Immature natural killer cell (primary cell): Measurements from ENCODE around the gene TSPY8. TPM values are rescaled to one million over a fixed set of nuclear protein-coding genes. Genes with fewer than 3 reads are reported as not detected.
"Not testable (repeated sequence)": the region's sequence is repeated elsewhere in the genome, so short reads cannot be mapped to it uniquely, and the experiment has no call there.

Experiments used
- DNase-seq, 3 donors: peaks; one replicate each; pipeline ENCODE4 v3.0.0; 2022; ENCODE audit warnings: mixed read lengths in 1 of 3
- H3K27ac Mint-ChIP-seq, 6 donors: one replicate each; pipeline ENCODE4 v1.8.0; 2020; ENCODE audit warnings: mixed read lengths in 6 of 6, mild to moderate bottlenecking in 5 of 6, inconsistent platforms in 4 of 6, moderate library complexity in 3 of 6
- H3K27me3 Mint-ChIP-seq, 3 donors: one replicate each; pipeline ENCODE4 v1.8.0; 2020 to 2021; ENCODE audit warnings: low read depth in 3 of 3, mild to moderate bottlenecking in 3 of 3, mixed read lengths in 3 of 3, moderate library complexity in 3 of 3, inconsistent platforms in 1 of 3
- H3K36me3 Mint-ChIP-seq, 3 donors: one replicate each; pipeline ENCODE4 v1.8.0; 2020; ENCODE audit warnings: mixed read lengths in 3 of 3, inconsistent platforms in 2 of 3, mild to moderate bottlenecking in 2 of 3
- H3K4me1 Mint-ChIP-seq, 2 donors: one replicate each; pipeline ENCODE4 v1.8.0; 2020; ENCODE audit warnings: inconsistent platforms in 2 of 2, mild to moderate bottlenecking in 2 of 2, mixed read lengths in 2 of 2, moderate library complexity in 1 of 2
- H3K4me3 Mint-ChIP-seq, 5 donors: one replicate each; pipeline ENCODE4 v1.8.0; 2020; ENCODE audit warnings: mild to moderate bottlenecking in 5 of 5, mixed read lengths in 5 of 5, inconsistent platforms in 3 of 5, moderate library complexity in 3 of 5
- H3K9me3 Mint-ChIP-seq, 6 donors: one replicate each; pipeline ENCODE4 v1.8.0; 2020; ENCODE audit warnings: mild to moderate bottlenecking in 6 of 6, mixed read lengths in 6 of 6, inconsistent platforms in 4 of 6, moderate library complexity in 3 of 6
- polyA plus RNA-seq, 3 donors: library from polyadenylated mRNA; unstranded; fragments of 300-500 nt; fragmentation: Illumina TruSeq; gene quantifications; one replicate each; pipeline ENCODE4 v1.2.3, GENCODE V29; 2021

Gene TSPY8, protein sequence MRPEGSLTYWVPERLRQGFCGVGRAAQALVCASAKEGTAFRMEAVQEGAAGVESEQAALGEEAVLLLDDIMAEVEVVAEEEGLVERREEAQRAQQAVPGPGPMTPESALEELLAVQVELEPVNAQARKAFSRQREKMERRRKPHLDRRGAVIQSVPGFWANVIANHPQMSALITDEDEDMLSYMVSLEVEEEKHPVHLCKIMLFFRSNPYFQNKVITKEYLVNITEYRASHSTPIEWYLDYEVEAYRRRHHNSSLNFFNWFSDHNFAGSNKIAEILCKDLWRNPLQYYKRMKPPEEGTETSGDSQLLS
- polyA plus RNA-seq, result not detected

DNA sequence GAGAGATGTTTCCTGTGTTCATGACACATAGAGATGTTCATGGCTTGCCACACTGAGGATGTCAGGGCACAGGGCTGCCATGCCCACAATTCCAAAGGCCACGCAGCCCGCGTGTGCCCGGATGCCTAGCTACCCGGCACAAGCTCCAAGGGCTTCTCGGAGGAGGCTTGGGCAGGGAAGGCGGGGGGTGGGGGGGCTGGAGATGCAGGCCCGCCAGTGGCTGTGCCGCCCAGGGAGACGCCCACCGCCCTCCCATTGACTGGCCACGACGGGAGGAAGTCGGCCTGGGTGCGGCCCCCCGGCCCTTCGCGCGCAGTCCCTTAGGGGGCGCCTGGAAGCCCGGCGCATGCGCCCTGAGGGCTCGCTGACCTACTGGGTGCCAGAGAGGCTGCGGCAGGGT lies at the start of gene TSPY8:
Gene TSPY8 (plus strand): TSS at position 301 of the 400 bp plus-strand sequence. CDS start 46 bp downstream, at position 347.
- H3K27me3 Mint-ChIP-seq, H3K4me1 Mint-ChIP-seq, DNase-seq, H3K4me3 Mint-ChIP-seq, H3K36me3 Mint-ChIP-seq, H3K9me3 Mint-ChIP-seq, H3K27ac Mint-ChIP-seq: not testable (repeated sequence)

- peaks cover 0 to 3% (median 0%) of the 10 kb centered on the region in 6 donors for H3K9me3 Mint-ChIP-seq
- no peak for DNase-seq
- H3K27ac Mint-ChIP-seq, result no peak overlapping the region
- no peaks in the 10 kb centered on the region for H3K36me3 Mint-ChIP-seq
- H3K27me3 Mint-ChIP-seq, result no peaks in the 10 kb centered on the region
- no peaks in the 10 kb centered on the region for H3K4me1 Mint-ChIP-seq
- H3K4me3 Mint-ChIP-seq, result no peak overlapping the region
These were observed 36.6 kb upstream of the TSPY8 start for GRCh38 chrY:9320996-9321395.

DNA sequence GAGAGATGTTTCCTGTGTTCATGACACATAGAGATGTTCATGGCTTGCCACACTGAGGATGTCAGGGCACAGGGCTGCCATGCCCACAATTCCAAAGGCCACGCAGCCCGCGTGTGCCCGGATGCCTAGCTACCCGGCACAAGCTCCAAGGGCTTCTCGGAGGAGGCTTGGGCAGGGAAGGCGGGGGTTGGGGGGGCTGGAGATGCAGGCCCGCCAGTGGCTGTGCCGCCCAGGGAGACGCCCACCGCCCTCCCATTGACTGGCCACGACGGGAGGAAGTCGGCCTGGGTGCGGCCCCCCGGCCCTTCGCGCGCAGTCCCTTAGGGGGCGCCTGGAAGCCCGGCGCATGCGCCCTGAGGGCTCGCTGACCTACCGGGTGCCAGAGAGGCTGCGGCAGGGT lies 20.4 kb upstream of the TSPY8 start, which contains the start of gene TSPY4:
Gene TSPY4 (plus strand): TSS at position 301 of the 400 bp plus-strand sequence. CDS start 46 bp downstream, at position 347.
- not testable (repeated sequence) for H3K36me3 Mint-ChIP-seq, H3K27me3 Mint-ChIP-seq, H3K9me3 Mint-ChIP-seq, H3K4me3 Mint-ChIP-seq, H3K4me1 Mint-ChIP-seq, H3K27ac Mint-ChIP-seq, DNase-seq

- not testable (repeated sequence) for H3K4me1 Mint-ChIP-seq, H3K9me3 Mint-ChIP-seq, H3K27ac Mint-ChIP-seq, DNase-seq, H3K36me3 Mint-ChIP-seq, H3K27me3 Mint-ChIP-seq, H3K4me3 Mint-ChIP-seq
These were observed 38.9 kb downstream of the TSPY8 start for GRCh38 chrY:9396527-9396926.

- not testable (repeated sequence) for H3K36me3 Mint-ChIP-seq, H3K4me1 Mint-ChIP-seq, H3K27ac Mint-ChIP-seq, H3K27me3 Mint-ChIP-seq, H3K4me3 Mint-ChIP-seq, H3K9me3 Mint-ChIP-seq, DNase-seq
These were observed 40.5 kb downstream of the TSPY8 start, which contains the start of gene TSPY3 for GRCh38 chrY:9398121-9398520. TSS of gene TSPY3 (plus strand) at chrY:9398421. CDS start at chrY:9398467, 46 bp downstream.

Other genes with a start within 250 kb of the TSPY8 start
- not detected for gene TSPY4, start 20.3 kb upstream of the TSPY8 start, polyA plus RNA-seq
- not detected for gene TSPY3, start 40.6 kb downstream of the TSPY8 start, polyA plus RNA-seq
- not detected for gene TSPY1, start 109.2 kb downstream of the TSPY8 start, polyA plus RNA-seq
- not detected for gene TSPY9, start 129.5 kb downstream of the TSPY8 start, polyA plus RNA-seq
- gene TSPY10, start 170.1 kb downstream of the TSPY8 start, polyA plus RNA-seq, result not detected